GM18502 (cell line): ENCODE data around the gene NUFIP1.

Experiments used
- ATAC-seq: cut with Tn5 transposase; IDR thresholded peaks from one replicate; pipeline ENCODE4 v1.9.1; 2021; ENCODE audit warnings: mild to moderate bottlenecking; ENCODE audit not compliant: unreplicated experiment, poor library complexity

Gene NUFIP1

GRCh38 chr13:44894001-44894770 lies 95.1 kb downstream of the NUFIP1 start:
- no peak for ATAC-seq
